Activated T-helper 1 cell treated with anti-CD3 and anti-CD28 coated beads, Interleukin-12 subunit alpha, Interleukin-12 subunit beta, Interleukin-2, Interleukin-4 antibody, amounts not matched to agents 30 ng/mL and 10 ng/mL and 1 ng/mL, durations not matched to agents 14 hours and 24 hours and 36 hours (primary cell): ENCODE measurements around the gene TSPAN31. TPM values are rescaled to one million over a fixed set of nuclear protein-coding genes. Genes with fewer than 3 reads are reported as not detected.
A peak's percentile ranks its signal among the peaks of the same experiment; 100 is the strongest.
"Not testable (repeated sequence)": the region's sequence is repeated elsewhere in the genome, so short reads cannot be mapped to it uniquely, and the experiment has no call there.

Source experiments
- DNase-seq: peaks from one replicate; pipeline ENCODE4 v3.0.0; 2021; ENCODE audit warnings: low spot score
- H3K27ac Mint-ChIP-seq: one replicate; pipeline ENCODE4 v1.8.0; 2021; ENCODE audit warnings: mild to moderate bottlenecking, mixed read lengths
- H3K27me3 Mint-ChIP-seq: one replicate; pipeline ENCODE4 v1.8.0; 2022; ENCODE audit warnings: mild to moderate bottlenecking, moderate library complexity, mixed read lengths; ENCODE audit not compliant: insufficient read depth
- H3K36me3 Mint-ChIP-seq: one replicate; pipeline ENCODE4 v1.8.0; 2021; ENCODE audit warnings: low read depth, mixed read lengths
- H3K4me1 Mint-ChIP-seq: one replicate; pipeline ENCODE4 v1.8.0; 2021; ENCODE audit warnings: low read depth, mixed read lengths
- H3K4me3 Mint-ChIP-seq: one replicate; pipeline ENCODE4 v1.8.0; 2021; ENCODE audit warnings: mild to moderate bottlenecking, moderate library complexity, mixed read lengths
- H3K9me3 Mint-ChIP-seq: one replicate; pipeline ENCODE4 v1.8.0; 2021; ENCODE audit warnings: mixed read lengths
- intact Hi-C: fragments of 100-400 bp; cut with micrococcal nuclease; formaldehyde crosslinking; loops from one replicate; pipeline ENCODE4 v1.15.1; 2024
- total RNA-seq: library from RNA; stranded (reverse); gene quantifications from 2 replicates; pipeline ENCODE4 v1.2.3, GENCODE V29; 2022

TSPAN31 gene
- total RNA-seq, 1 donor from 2014 or later = 24.5 TPM

DNA sequence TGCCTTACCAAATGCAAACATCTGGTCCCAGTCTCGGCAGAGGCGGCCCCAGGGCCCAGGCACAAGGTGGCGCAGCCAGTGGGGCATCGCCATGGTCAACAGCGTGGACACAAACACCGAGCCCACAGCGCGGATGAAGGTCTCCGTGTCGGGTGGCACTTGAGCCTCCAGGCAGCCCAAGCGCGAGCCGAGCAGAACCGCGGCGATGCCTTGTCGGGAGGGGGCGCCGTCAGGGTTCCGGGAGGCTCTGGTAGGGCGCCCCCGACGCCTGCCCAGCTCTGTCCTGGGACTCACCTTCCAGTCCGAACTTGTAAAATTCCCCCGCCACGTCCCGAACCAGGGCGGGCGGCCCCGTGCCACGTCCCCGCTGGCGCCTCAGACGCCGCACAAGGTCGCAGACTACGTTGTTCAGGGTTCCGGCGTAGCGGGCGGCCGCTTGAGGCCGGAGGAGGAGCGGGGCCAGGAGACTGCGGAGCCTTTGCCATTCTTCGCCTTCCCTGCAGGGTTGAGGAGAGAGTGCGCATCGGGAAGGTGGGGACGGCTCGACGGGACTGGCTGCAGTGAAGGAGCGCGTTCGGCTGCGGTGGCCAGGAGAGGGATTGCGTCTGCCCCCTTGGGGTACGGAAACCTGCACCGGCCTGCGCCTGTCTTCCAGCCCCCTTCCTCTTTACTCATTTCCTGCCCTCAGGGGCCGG is 20.3 kb downstream of the TSPAN31 start:
- Mint-ChIP-seq H3K27me3 (peaks cover 5% of the 10 kb centered on the region), H3K27ac (peak overlapping the region; percentile 58), H3K9me3 (no peaks in the 10 kb centered on the region), H3K4me3 (peak overlapping the region; percentile 89), H3K4me1 (peaks cover 31% of the 10 kb centered on the region), H3K36me3 (peaks cover 36% of the 10 kb centered on the region)
- DNase-seq = peak; percentile 44
- intact Hi-C loops = loop anchor here (1.0 kb wide), 1 partner anchor 9 kb away; no protein-coding TSS in a partner anchor

DNA sequence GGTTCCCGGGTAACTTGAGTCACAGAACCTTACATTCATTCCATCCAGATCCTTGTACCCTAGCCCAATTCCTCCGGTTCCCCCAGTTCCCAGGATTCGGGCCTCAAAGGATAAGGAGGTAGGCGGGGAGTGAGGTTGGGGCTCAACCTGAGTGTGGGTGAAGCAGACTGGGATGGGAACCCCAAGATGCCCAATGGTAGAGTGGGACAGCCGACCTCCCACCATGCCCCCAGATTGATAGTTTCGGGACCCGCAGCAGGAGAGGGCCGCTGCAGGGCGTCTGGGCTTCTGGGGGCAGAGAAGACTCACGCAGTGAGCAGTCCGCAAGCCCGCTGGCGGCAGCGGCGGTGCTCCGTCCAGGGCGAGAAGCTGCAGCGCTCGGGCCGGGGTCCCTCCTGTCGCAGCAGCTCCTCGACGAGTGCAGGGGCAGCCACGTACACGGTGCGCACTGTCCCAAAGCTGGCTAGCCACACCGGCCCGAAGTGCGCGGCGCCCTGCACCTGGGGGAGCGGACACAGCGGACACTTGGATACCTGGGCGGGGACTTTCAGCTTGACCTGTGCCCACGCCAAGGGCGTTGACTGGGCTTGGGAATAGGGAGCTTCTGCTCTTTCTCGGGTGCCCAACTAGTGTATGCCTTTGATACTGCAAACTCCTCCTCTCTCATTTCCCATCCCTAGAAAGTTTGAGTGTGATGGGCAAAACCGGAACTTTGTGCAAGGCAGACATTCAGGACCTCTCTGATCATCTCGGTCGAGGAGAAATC is 21.0 kb downstream of the TSPAN31 start:
- Mint-ChIP-seq H3K4me1 (peaks cover 38% of the 10 kb centered on the region), H3K27ac (peak overlapping the region; percentile 58), H3K9me3 (no peaks in the 10 kb centered on the region), H3K36me3 (peaks cover 42% of the 10 kb centered on the region), H3K4me3 (peak overlapping the region; percentile 89), H3K27me3 (peaks cover 5% of the 10 kb centered on the region)
- no peak for DNase-seq
- intact Hi-C loops = loop anchor here (1.0 kb wide), 1 partner anchor 10 kb away; no protein-coding TSS in a partner anchor

DNA sequence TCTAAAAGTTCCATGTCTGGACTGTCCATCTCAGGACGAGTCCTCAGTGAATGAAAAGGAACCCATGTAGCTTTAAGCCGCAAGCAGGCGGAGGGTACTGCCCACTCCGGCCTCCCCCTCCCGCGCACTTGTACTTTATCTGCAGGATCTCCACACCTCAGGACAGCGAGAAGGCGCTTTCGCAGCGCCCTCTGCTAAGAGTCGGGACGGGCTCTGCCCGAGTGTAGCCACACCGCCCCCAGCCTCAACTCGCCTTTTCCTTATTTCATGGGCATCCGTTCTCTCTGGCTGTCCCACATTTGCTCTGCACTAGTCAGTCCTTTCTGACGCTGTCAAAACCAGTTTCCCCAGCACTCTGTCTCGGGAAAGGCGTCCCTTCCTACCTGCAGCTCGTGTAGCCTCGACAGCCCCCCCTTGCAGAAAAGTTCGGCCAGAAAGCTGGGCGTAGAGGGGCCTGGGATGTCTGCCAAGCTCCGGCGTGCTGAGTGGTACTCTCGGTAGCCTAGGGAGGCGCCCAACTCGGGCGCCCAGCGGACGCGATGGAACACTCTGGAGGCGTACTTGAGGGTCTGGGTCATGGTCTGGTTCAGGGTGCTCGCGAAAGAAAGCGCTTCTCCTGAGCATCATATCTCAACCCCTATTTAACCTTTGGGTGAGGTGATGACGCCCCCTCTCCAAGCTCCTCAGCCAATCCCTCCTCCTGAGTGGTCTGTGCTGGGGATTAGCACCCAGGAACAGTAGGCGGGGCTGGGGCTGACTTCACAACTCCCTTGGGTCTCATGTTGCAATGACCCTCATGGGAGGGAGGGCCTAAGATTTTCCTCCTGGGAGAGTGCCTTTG is 21.8 kb downstream of the TSPAN31 start, which contains the start of gene CYP27B1:
Gene CYP27B1 (minus strand): TSS at position 615 of the 841 bp plus-strand sequence. CDS start 37 bp downstream, at position 578.
- peaks cover 5% of the 10 kb centered on the region for H3K27me3 Mint-ChIP-seq
- no peak for DNase-seq
- H3K4me3 Mint-ChIP-seq = peak within 1 kb of the TSS; percentile 89
- peaks cover 46% of the 10 kb centered on the region for H3K4me1 Mint-ChIP-seq
- intact Hi-C loops = no loop called here
- H3K36me3 Mint-ChIP-seq = peaks cover 47% of the 10 kb centered on the region
- H3K9me3 Mint-ChIP-seq = no peaks in the 10 kb centered on the region
- H3K27ac Mint-ChIP-seq = peak within 1 kb of the TSS; percentile 40

DNA sequence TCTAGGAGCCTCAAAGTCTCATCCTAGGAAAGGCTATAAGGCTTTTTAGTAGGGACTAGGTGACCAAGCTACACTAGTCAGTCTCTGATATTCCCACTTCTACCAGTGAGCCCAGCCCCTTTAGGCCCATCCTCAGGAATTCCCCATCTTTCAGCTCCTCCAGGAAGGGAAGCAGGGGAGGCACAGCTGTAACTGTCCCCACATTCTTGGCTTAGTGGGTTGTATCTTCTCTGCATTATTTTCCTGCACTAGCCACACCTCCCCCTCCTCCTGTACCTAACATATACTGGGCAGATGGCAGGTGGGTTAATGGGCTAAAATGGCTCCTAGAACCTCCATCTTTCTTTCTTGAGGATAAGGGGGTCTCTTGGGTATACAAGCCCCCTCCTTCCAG is 22.5 kb downstream of the TSPAN31 start:
- intact Hi-C loops = no loop called here
- Mint-ChIP-seq H3K36me3 (peaks cover 49% of the 10 kb centered on the region), H3K9me3 (no peaks in the 10 kb centered on the region), H3K27ac (no peak overlapping the region), H3K4me1 (peaks cover 49% of the 10 kb centered on the region), H3K27me3 (peaks cover 5% of the 10 kb centered on the region), H3K4me3 (peak overlapping the region; percentile 89)
- no peak for DNase-seq

DNA sequence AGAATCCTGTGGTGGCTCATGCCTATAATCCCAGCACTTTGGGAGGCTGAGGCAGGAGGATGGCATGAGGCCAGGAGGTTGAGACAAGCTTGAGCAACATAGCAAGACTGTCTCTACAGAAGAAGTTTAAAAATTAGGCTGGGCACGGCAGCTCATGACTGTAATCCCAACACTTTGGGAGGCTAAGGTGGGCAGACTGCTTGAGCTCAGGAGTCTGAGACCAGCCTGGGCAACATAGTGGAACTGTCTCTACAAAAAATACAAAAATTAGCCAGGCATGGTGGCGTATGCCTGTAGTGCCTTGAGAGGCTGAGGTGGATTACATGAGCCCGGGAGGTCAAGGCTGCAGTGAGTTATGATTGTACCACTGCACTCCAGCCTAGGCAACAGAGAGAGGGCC is 23.0 kb downstream of the TSPAN31 start:
- Mint-ChIP-seq H3K27ac (no peak overlapping the region), H3K36me3 (peaks cover 49% of the 10 kb centered on the region), H3K9me3 (no peaks in the 10 kb centered on the region), H3K4me1 (peaks cover 50% of the 10 kb centered on the region), H3K27me3 (peaks cover 5% of the 10 kb centered on the region), H3K4me3 (no peak overlapping the region)
- no peak for DNase-seq
- intact Hi-C loops = no loop called here

DNA sequence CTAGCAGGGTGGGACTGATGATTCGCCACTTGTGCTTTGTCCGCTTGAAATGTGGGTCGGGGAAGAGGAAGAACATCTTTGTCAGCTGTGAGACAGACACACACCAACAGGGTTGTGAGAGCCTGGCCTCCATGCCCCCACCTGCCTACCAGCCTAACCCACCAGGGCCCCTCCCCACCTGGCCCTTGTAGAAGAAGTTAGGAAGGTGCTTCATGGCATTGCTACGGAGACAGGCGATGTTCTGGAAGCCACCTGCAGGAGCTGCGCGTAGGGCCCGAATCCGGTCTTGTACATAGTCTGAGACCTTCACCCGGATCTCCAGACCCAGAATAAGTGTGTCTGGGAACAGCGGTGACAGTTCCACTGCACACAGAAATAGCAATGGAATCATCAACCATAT is 24.8 kb downstream of the TSPAN31 start:
- intact Hi-C loops = no loop called here

DNA sequence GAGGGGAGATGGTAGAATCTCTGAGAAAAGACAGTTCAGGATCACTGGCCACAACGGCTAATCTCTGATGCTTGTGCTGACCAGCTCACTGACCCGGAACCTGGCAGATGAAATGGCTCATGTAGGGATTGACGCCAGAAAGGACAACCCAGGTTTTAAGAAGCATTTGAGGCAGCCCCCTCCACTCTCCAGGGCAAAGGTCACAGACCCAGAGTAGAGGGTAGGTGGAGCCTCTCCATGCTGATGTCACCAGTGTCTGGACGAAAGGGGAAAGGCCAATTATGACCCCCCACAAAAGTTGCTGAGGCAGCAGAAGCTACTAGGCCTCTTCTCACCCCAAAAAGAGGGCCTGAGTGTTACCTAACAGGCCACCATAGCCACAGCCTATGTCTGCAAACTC is 25.9 kb downstream of the TSPAN31 start:
- Mint-ChIP-seq H3K27ac (peak overlapping the region; percentile 99), H3K4me1 (peaks cover 46% of the 10 kb centered on the region), H3K27me3 (peaks cover 5% of the 10 kb centered on the region), H3K9me3 (no peaks in the 10 kb centered on the region), H3K4me3 (peak overlapping the region; percentile 93), H3K36me3 (peaks cover 35% of the 10 kb centered on the region)
- no peak for DNase-seq
- intact Hi-C loops = loop anchor here (5.0 kb wide), 1 partner anchor 1827 kb away; the partner anchor contains the start of gene SLC16A7

More for the DNA sequence above, 24.8 kb downstream of the TSPAN31 start:
- Mint-ChIP-seq H3K4me1 (peaks cover 44% of the 10 kb centered on the region), H3K27me3 (peaks cover 5% of the 10 kb centered on the region), H3K27ac (peak overlapping the region; percentile 1), H3K36me3 (peaks cover 36% of the 10 kb centered on the region), H3K9me3 (no peaks in the 10 kb centered on the region), H3K4me3 (peak overlapping the region; percentile 93)
- DNase-seq = no peak

DNA sequence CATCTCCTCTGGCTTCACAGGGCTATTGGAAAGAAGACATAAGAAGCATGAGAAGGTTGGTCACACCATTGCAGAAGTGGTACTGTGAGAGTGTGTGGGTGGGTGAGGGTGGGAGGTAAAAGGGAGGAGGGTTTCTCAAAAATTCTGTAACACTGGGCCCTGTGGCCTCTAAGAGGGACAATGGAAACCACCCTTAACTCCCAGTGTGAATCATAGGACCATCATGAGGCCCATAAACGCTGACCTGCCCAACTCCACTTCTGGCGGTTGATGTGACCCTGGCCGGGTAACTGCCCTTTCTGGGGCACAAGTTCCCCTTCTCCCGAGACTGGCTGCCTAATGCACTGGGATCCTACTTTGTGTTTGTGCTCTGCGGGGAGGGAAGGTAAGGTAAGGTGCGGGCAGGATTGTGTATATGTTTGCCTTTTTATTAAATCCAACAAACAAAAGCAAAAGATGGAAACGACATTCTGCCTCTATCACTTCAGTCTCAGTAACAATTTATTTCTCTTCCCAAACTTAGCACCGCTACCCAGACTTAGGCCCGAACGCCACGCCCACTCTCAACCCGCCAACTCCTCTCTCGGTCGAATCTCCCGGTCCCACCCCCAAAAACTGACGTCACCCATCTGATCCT is 26.5 kb downstream of the TSPAN31 start:
- peaks cover 37% of the 10 kb centered on the region for H3K36me3 Mint-ChIP-seq
- peaks cover 45% of the 10 kb centered on the region for H3K4me1 Mint-ChIP-seq
- peak overlapping the region; percentile 99 for H3K27ac Mint-ChIP-seq
- no peaks in the 10 kb centered on the region for H3K9me3 Mint-ChIP-seq
- DNase-seq = peak; percentile 78
- H3K4me3 Mint-ChIP-seq = peak overlapping the region; percentile 93
- peaks cover 3% of the 10 kb centered on the region for H3K27me3 Mint-ChIP-seq
- intact Hi-C loops = loop anchor here (5.0 kb wide), 1 partner anchor 1826 kb away; the partner anchor contains the start of gene SLC16A7

DNA sequence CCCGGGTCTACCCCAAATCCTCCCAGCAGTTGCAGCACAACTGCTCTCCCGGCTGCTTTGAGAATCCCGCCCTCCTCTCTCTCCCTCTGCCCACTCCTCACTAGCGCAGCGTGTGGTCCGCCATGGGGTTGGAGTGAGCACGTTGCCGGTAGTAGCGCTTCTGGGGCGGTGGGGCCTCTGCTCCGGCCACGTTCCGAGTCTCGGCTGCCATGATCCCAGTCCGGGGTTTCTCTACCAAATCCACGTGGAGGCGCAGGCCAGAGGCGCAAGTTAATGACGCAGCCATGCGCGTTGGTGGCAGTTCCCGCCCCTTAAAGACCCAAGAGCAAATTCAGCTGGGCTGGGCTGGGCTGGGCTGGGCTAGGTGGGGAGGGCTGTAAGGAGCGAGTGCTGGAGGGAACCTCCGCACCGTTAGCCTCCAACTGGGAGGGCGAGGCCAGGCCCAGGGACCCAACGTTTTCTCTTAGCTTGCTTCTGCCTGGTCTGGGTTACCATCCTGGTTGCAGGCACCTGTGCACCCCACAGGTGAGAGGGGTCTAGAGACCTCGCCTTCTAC is 27.1 kb downstream of the TSPAN31 start, which contains the start of gene METTL1:
Gene METTL1 (minus strand): TSS at position 233 of the 556 bp plus-strand sequence. CDS start 22 bp downstream, at position 211.
- no peaks in the 10 kb centered on the region for H3K9me3 Mint-ChIP-seq
- intact Hi-C loops = loop anchor here (1.0 to 5.0 kb wide), 7 partner anchors 10 to 1825 kb away; partner anchors contain the start of genes ATP23, CDK4, SLC16A7 and TSFM
- H3K27ac Mint-ChIP-seq = peak within 1 kb of the TSS; percentile 99
- peak within 1 kb of the TSS; percentile 93 for H3K4me3 Mint-ChIP-seq
- peak; percentile 90 for DNase-seq
- peaks cover 39% of the 10 kb centered on the region for H3K4me1 Mint-ChIP-seq
- peaks cover 37% of the 10 kb centered on the region for H3K36me3 Mint-ChIP-seq
- no peaks in the 10 kb centered on the region for H3K27me3 Mint-ChIP-seq

DNA sequence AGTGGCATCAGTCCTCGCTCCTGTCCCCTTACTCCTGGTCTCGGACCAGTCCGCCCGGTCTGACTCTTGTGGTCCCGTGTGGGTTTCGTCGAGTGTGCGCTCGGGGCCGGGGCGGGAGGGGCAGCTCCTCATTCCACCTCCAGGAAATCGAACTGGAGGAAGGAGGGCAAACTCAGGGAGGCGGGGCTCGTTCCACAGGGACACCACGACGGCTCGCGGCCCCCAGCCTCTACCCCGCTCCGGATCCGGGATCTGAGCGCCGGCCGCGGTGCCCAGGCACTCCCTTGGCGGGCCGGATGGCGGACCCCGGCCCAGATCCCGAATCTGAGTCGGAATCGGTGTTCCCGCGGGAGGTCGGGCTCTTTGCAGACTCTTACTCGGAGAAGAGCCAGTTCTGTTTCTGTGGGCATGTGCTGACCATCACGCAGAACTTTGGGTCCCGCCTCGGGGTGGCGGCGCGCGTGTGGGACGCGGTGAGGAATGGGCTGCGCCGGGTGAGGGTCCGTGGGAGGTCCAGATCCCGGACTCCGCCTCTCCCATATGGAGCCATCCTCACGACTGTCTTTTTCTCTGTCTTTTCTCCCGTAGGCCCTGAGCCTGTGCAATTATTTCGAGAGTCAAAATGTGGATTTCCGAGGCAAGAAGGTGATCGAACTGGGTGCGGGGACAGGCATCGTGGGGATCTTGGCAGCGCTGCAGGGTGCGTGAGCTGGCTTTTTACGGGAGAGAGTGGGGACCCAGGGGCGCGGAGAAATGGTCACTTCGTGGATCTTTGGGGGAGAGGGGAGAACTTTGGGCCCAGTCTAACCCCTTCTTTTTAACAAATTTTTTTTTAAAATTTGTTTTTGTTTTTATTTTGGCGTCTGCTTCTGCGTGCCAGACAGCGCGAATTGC is 27.8 kb downstream of the TSPAN31 start, which contains the start of gene EEF1AKMT3:
Gene EEF1AKMT3 (plus strand): TSS at position 186 of the 894 bp plus-strand sequence. CDS start 111 bp downstream, at position 297.
- peak; percentile 25 for DNase-seq
- Mint-ChIP-seq H3K4me3 (peak within 1 kb of the TSS; percentile 93), H3K27ac (peak within 1 kb of the TSS; percentile 99), H3K27me3 (no peaks in the 10 kb centered on the region), H3K36me3 (peaks cover 35% of the 10 kb centered on the region), H3K9me3 (no peaks in the 10 kb centered on the region), H3K4me1 (peaks cover 37% of the 10 kb centered on the region)
- intact Hi-C loops = loop anchor here (1.0 to 5.0 kb wide), 7 partner anchors 10 to 1825 kb away; partner anchors contain the start of genes ATP23, CDK4, SLC16A7 and TSFM

DNA sequence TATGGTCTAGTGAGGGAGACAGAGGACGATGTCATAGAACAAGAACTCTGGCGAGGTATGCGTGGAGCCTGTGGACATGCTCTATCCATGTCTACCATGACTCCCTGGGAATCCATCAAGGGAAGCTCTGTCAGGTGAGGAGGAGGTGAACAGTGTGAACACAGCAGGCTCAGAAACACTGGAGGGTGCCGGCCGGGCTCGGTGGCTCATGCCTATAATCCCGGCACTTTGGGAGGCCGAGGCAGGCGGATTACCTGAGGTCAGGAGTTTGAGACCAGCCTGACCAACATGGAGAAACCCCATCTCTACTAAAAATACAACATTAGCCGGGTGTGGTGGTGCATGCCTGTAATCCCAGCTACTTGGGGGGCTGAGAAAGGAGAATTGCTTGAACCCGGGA is 29.8 kb downstream of the TSPAN31 start:
- DNase-seq, H3K27ac Mint-ChIP-seq, H3K9me3 Mint-ChIP-seq, H3K27me3 Mint-ChIP-seq, H3K4me3 Mint-ChIP-seq: not testable (repeated sequence)
- H3K36me3 Mint-ChIP-seq = peaks cover 22% of the 10 kb centered on the region
- intact Hi-C loops = loop anchor here (5.0 kb wide), 1 partner anchor 1823 kb away; the partner anchor contains the start of gene SLC16A7
- H3K4me1 Mint-ChIP-seq = peaks cover 41% of the 10 kb centered on the region
